Thymus (tissue), 11 donors: ENCODE measurements around the gene PLA2G2C. TPM values are rescaled to one million over a fixed set of nuclear protein-coding genes. Genes with fewer than 3 reads are reported as not detected.
"Not testable (repeated sequence)": the region's sequence is repeated elsewhere in the genome, so short reads cannot be mapped to it uniquely, and the experiment has no call there.

ENCODE experiments used
- DNase-seq, 9 donors: peaks; one replicate each; pipeline ENCODE4 v3.0.0-alpha.2; 2013; ENCODE audit warnings: low spot score in 9 of 9, low read depth in 6 of 9, missing footprints in 1 of 9
- H3K27ac ChIP-seq, 2 donors: one replicate each; pipeline ENCODE4 v1.5.1; 2013; ENCODE audit warnings: control low read depth in 1 of 2, low read depth in 1 of 2, low read length in 1 of 2, mild to moderate bottlenecking in 1 of 2, moderate library complexity in 1 of 2
- H3K27me3 ChIP-seq, 2 donors: one replicate each; pipeline ENCODE4 v1.5.1; 2013; ENCODE audit warnings: low read length in 1 of 2; ENCODE audit not compliant: control insufficient read depth in 2 of 2, insufficient read depth in 1 of 2
- H3K36me3 ChIP-seq, 2 donors: one replicate each; pipeline ENCODE4 v1.5.1; 2013; ENCODE audit warnings: low read length in 1 of 2, mild to moderate bottlenecking in 1 of 2, moderate library complexity in 1 of 2; ENCODE audit not compliant: control insufficient read depth in 2 of 2, insufficient read depth in 2 of 2
- H3K4me1 ChIP-seq, 2 donors: one replicate each; pipeline ENCODE4 v1.5.1; 2013; ENCODE audit warnings: low read length in 2 of 2; ENCODE audit not compliant: control insufficient read depth in 2 of 2, insufficient read depth in 2 of 2
- H3K4me3 ChIP-seq, 2 donors: one replicate each; pipeline ENCODE4 v1.5.1; 2013; ENCODE audit warnings: low read length in 2 of 2, control low read depth in 1 of 2, mild to moderate bottlenecking in 1 of 2
- H3K9me3 ChIP-seq, 2 donors: one replicate each; pipeline ENCODE4 v1.5.1; 2013; ENCODE audit warnings: low read length in 1 of 2, mild to moderate bottlenecking in 1 of 2; ENCODE audit not compliant: control insufficient read depth in 2 of 2, insufficient read depth in 1 of 2
- WGBS: extraction: QIAGEN DNeasy Blood & Tissue Kit; methylation state at CpG from one replicate; pipeline ENCODE4 v1.1.7; 2013; 5-methylcytosine and 5-hydroxymethylcytosine counted together
- polyA plus RNA-seq: library from polyadenylated mRNA; stranded (reverse); fragments of 200-250 nt; gene quantifications from one replicate; pipeline ENCODE4 v1.2.3, GENCODE V29; 2013
- total RNA-seq: library from RNA; stranded (reverse); fragments of 120-200 nt; gene quantifications from one replicate; pipeline ENCODE4 v1.2.4, GENCODE V29; 2013
- donor health status: healthy.

The PLA2G2C gene
- total and polyA plus RNA-seq, 2 donors: 0.02 to 0.19 TPM

- Histone ChIP-seq H3K27ac (no peak overlapping the region), H3K27me3 (peaks cover 3 to 6% of the 10 kb centered on the region in 2 donors), H3K4me3 (no peak overlapping the region), H3K9me3 (no peaks in the 10 kb centered on the region), H3K4me1 (no peaks in the 10 kb centered on the region), H3K36me3 (no peaks in the 10 kb centered on the region)
- 74% methylated on average over 3 of the region's 3 CpGs for WGBS
- no peak for DNase-seq
Observed at GRCh38 chr1:20224546-20224945, 38.2 kb upstream of the PLA2G2C start.

DNA sequence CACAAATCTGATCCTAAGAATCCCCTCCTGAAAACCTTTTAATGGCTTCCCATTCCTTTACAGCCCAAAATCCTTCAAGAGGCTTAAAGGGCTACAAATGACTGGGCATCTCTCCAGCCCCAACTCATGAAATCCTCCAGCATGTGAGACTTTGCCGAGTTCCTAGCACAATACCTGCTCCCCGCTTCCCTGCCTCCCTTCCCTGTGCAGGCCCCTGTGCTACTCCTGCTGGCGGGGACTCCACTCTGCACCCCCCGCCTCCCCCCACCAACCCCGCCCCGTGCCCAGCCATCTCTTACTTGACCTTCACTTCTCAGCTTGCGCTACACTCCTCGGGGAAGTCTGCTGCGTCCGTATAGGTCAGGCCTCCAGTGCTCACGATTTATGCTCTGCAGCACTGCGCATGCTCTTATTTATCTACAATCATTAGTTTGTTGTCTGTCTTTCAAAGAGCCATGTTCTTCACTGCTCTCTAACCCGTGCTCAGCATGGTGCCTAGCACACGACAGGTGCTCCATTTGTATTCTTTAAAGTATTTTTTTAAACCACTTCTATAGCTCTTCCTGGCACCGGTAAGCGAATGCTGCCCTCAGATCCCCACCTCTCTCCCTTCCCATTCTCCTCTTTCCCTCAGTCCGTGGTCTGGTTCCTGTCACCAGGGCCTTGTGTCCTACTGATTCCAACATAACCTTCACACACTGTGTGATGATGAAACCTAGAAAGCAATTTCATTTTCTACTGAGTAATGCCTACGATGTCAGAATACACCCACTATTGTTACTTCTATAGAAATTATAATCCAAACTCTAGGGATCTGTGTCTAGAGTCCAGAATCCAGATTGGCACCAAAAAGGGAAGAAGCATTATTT is 37.5 kb upstream of the PLA2G2C start:
- WGBS: 42% methylated on average over 18 of the region's 18 CpGs
- no peak for DNase-seq
- Histone ChIP-seq H3K27ac (no peak overlapping the region), H3K9me3 (no peaks in the 10 kb centered on the region), H3K4me3 (no peak overlapping the region), H3K36me3 (no peaks in the 10 kb centered on the region), H3K27me3 (peaks cover 3 to 6% of the 10 kb centered on the region in 2 donors), H3K4me1 (no peaks in the 10 kb centered on the region)

DNA sequence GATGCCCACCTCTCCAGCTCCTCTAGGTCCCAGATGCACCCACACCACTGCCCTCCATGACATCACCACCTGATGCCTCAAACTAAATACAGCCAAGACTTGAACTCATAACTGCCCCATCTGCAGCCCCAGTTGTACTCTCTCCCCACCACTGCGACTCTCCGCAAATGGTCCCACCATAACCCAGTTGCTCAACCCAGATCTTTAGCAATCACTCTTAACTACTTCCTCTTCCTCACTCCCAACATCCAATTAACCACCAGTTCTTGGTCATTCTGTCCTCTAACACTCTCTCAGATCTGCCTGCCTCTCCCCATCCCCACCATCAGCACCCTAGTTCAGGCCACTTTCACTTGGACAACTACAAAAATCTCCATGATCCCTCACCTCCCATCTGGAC is 36.8 kb upstream of the PLA2G2C start:
- H3K4me3 ChIP-seq: no peak overlapping the region
- H3K27ac ChIP-seq: no peak overlapping the region
- H3K9me3 ChIP-seq: no peaks in the 10 kb centered on the region
- H3K36me3 ChIP-seq: no peaks in the 10 kb centered on the region
- DNase-seq: no peak
- 61% methylated on average over 2 of the region's 2 CpGs for WGBS
- H3K4me1 ChIP-seq: no peaks in the 10 kb centered on the region
- H3K27me3 ChIP-seq: peaks cover 3 to 4% of the 10 kb centered on the region in 2 donors

DNA sequence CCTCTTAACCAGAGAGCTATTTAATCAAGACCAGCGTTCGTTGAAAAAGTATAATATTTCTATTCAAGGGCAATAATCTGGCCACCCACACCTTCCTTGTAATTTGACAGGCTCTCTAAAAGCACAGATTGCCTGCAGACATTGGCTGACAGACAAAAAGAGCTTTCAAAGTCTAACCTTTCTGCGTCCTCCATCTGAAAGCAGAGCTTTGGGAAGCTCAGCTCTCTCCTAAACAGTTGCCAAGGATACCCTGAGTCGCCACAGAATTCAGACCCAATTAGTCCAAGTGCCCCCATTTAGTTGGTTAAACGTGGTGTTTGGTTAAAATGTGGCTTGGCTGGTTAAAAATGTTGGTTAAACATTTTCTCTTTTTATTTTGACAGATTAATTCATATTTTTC is 33.7 kb upstream of the PLA2G2C start:
- no peaks in the 10 kb centered on the region for H3K9me3 ChIP-seq
- 79% methylated on average over 5 of the region's 5 CpGs for WGBS
- peaks cover 0 to 4% of the 10 kb centered on the region in 2 donors for H3K27me3 ChIP-seq
- no peak overlapping the region for H3K27ac ChIP-seq
- H3K4me1 ChIP-seq: no peaks in the 10 kb centered on the region
- DNase-seq: no peak
- no peak overlapping the region for H3K4me3 ChIP-seq
- H3K36me3 ChIP-seq: no peaks in the 10 kb centered on the region

GRCh38 chr1:20219053-20219452 is 32.7 kb upstream of the PLA2G2C start:
- 94% methylated on average over 6 of the region's 6 CpGs for WGBS
- not testable (repeated sequence) for H3K9me3 ChIP-seq, H3K27me3 ChIP-seq, H3K4me1 ChIP-seq, H3K27ac ChIP-seq, H3K36me3 ChIP-seq, H3K4me3 ChIP-seq, DNase-seq

DNA sequence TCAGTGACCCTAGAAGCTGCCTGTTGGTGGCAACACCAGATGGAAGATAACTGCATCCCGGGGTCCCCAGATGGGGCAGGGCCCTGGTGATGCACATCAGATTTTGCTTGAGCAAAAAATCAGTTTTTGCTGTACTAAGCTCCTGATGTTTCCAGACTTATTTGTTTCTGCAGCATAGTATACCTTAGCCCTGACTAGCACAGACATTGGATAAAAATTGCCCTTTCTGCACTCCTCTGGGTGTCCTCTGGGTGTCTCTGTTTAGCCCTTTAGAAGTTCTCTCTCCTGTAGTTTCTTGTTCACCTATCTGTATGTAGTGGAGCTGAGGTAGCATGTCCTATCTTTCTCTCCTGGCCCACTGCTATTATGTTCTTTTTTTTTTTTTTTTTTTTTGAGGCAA is 30.3 kb upstream of the PLA2G2C start:
- H3K36me3 ChIP-seq: no peaks in the 10 kb centered on the region
- H3K9me3 ChIP-seq: peaks cover 0 to 1% of the 10 kb centered on the region in 2 donors
- no peak overlapping the region for H3K4me3 ChIP-seq
- peaks cover 5 to 15% of the 10 kb centered on the region in 2 donors for H3K27me3 ChIP-seq
- H3K27ac ChIP-seq: no peak overlapping the region
- no peaks in the 10 kb centered on the region for H3K4me1 ChIP-seq
- 68% methylated on average over 1 of the region's 1 CpG for WGBS
- no peak for DNase-seq

DNA sequence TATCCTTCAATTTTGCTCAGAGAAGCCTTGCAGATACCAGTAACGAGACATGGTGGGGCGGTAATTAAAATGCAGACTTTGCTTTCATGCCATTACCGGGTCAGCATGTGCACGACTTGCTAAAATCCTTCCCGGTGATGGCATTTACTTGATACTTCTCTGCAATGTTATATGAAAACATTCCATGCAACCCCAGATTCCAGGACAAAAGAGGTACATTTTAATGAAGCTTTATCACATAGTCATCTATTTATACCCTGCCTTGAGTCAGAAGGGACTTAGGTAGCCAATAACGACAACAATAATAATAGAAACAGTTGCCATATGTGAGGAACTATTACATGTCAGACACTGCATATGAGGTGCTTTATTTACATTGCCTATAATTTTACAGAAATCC is 29.4 kb upstream of the PLA2G2C start:
- Histone ChIP-seq H3K4me1 (no peaks in the 10 kb centered on the region), H3K27me3 (peaks cover 5 to 15% of the 10 kb centered on the region in 2 donors), H3K36me3 (no peaks in the 10 kb centered on the region), H3K27ac (no peak overlapping the region), H3K4me3 (no peak overlapping the region), H3K9me3 (peaks cover 0 to 1% of the 10 kb centered on the region in 2 donors)
- no peak for DNase-seq
- 93% methylated on average over 6 of the region's 6 CpGs for WGBS

GRCh38 chr1:20212685-20213331 is 26.5 kb upstream of the PLA2G2C start:
- Histone ChIP-seq H3K27ac (no peak overlapping the region), H3K27me3 (peaks cover 5 to 15% of the 10 kb centered on the region in 2 donors), H3K36me3 (no peaks in the 10 kb centered on the region), H3K4me3 (no peak overlapping the region), H3K4me1 (no peaks in the 10 kb centered on the region), H3K9me3 (peaks cover 0 to 1% of the 10 kb centered on the region in 2 donors)
- peak in 5 of 9 donors; percentile 3 to 28 (median 13) for DNase-seq
- 6% methylated on average over 21 of the region's 21 CpGs for WGBS

GRCh38 chr1:20212085-20212684 is 25.9 kb upstream of the PLA2G2C start:
- DNase-seq: no peak
- H3K9me3 ChIP-seq: peaks cover 0 to 1% of the 10 kb centered on the region in 2 donors
- WGBS: 69% methylated on average over 11 of the region's 11 CpGs
- no peaks in the 10 kb centered on the region for H3K4me1 ChIP-seq
- peaks cover 5 to 15% of the 10 kb centered on the region in 2 donors for H3K27me3 ChIP-seq
- no peak overlapping the region for H3K27ac ChIP-seq
- H3K36me3 ChIP-seq: no peaks in the 10 kb centered on the region
- H3K4me3 ChIP-seq: no peak overlapping the region
